PC-3 (cell line): ENCODE measurements around the gene FBXL19. TPM values are rescaled to one million over a fixed set of nuclear protein-coding genes. Genes with fewer than 3 reads are reported as not detected.
A peak's percentile ranks its signal among the peaks of the same experiment; 100 is the strongest.

Experiments
- ATAC-seq: fragments of 200-7000 bp; cut with Tn5 transposase; 2 replicates; pipeline ENCODE4 v1.9.1; 2020; ENCODE audit warnings: mild to moderate bottlenecking, moderate library complexity
- BruUV-seq: library from RNA; stranded (reverse); fragments of 400-500 nt; replicated peaks from 2 replicates; lab custom pipeline; 2021; lab: Mats Ljungman, UMichigan
- CTCF ChIA-PET: fragments of 300-600 bp; sonication (Branson Sonifier 250); formaldehyde crosslinking; loops from one replicate; lab custom pipeline; 2022; ENCODE audit warnings: antibody characterized with exemption; lab: Charles Lee
- POLR2A ChIA-PET: fragments of 300-600 bp; sonication (Branson Sonifier 250); formaldehyde crosslinking; loops from one replicate; lab custom pipeline; 2022; ENCODE audit warnings: antibody characterized with exemption; ENCODE audit not compliant: unreplicated experiment; lab: Charles Lee
- DNase-seq: peaks from one replicate; pipeline ENCODE4 v3.0.0-alpha.2; 2015
- H2AFZ ChIP-seq: fragments of 300-600 bp; sonication (generic); 2 replicates; pipeline ENCODE4 v1.6.0; 2016; ENCODE audit warnings: antibody characterized with exemption, low read length
- H3F3A ChIP-seq: fragments of 300-600 bp; sonication (generic); one replicate; pipeline ENCODE4 v1.6.0; 2017; ENCODE audit warnings: antibody characterized with exemption, low read length, control low read depth, mild to moderate bottlenecking; ENCODE audit not compliant: unreplicated experiment
- H3K27ac ChIP-seq: fragments of 300-600 bp; sonication (generic); 2 replicates; pipeline ENCODE4 v1.5.1; 2016; ENCODE audit warnings: mild to moderate bottlenecking, low read length
- H3K27me3 ChIP-seq: fragments of 300-600 bp; sonication (generic); 2 replicates; pipeline ENCODE4 v1.6.1; 2016; ENCODE audit warnings: low read length, mixed read lengths
- H3K36me3 ChIP-seq: fragments of 300-600 bp; sonication (generic); 2 replicates; pipeline ENCODE4 v1.6.1; 2016; ENCODE audit warnings: low read depth, mixed run types, low read length, mixed read lengths
- H3K4me1 ChIP-seq: fragments of 300-600 bp; sonication (generic); 2 replicates; pipeline ENCODE4 v1.5.1; 2016; ENCODE audit warnings: low read length; ENCODE audit not compliant: insufficient read depth
- H3K4me2 ChIP-seq: fragments of 300-600 bp; sonication (generic); 2 replicates; pipeline ENCODE4 v1.6.0; 2016; ENCODE audit warnings: low read length
- H3K4me3 ChIP-seq: fragments of 300-600 bp; sonication (generic); 2 replicates; pipeline ENCODE4 v1.5.1; 2016; ENCODE audit warnings: mild to moderate bottlenecking, low read length, mixed read lengths
- H3K79me2 ChIP-seq: fragments of 300-600 bp; sonication (generic); 2 replicates; pipeline ENCODE4 v1.6.1; 2017; ENCODE audit warnings: low read length, mixed read lengths
- H3K9ac ChIP-seq: fragments of 300-600 bp; sonication (generic); 2 replicates; pipeline ENCODE4 v1.6.0; 2016; ENCODE audit warnings: mild to moderate bottlenecking, low read length
- H3K9me2 ChIP-seq: fragments of 300-600 bp; sonication (generic); replicated peaks from 2 replicates; pipeline ENCODE4 v1.6.1; 2016; ENCODE audit warnings: mixed run types, low read length, mixed read lengths
- H3K9me3 ChIP-seq: fragments of 300-600 bp; sonication (generic); 2 replicates; pipeline ENCODE4 v1.6.1; 2016; ENCODE audit warnings: low read length, mixed read lengths
- H4K20me1 ChIP-seq: fragments of 300-600 bp; sonication (generic); 2 replicates; pipeline ENCODE4 v1.6.1; 2016; ENCODE audit warnings: low read length, mixed read lengths
- CTCF ChIP-seq: fragments of 300-600 bp; sonication (generic); conservative IDR thresholded peaks from 2 replicates; pipeline ENCODE4 v1.5.1; 2017; ENCODE audit warnings: antibody characterized with exemption, low read depth, mild to moderate bottlenecking, low read length
- EZH2 ChIP-seq: fragments of 300-600 bp; sonication (generic); IDR thresholded peaks from one replicate; pipeline ENCODE4 v1.6.1; 2017; ENCODE audit warnings: antibody characterized with exemption, mild to moderate bottlenecking, low read length; ENCODE audit not compliant: unreplicated experiment
- EZH2phosphoT487 ChIP-seq: fragments of 300-600 bp; sonication (generic); IDR thresholded peaks from 2 replicates; pipeline ENCODE4 v1.6.1; 2018; ENCODE audit warnings: mild to moderate bottlenecking, antibody characterized with exemption, low read length, borderline replicate concordance
- intact Hi-C: fragments of 100-400 bp; cut with micrococcal nuclease; formaldehyde crosslinking; loops from 2 replicates; pipeline ENCODE4 v1.9.0; 2023
- total RNA-seq: library from RNA; depleted of rRNA; stranded (reverse); fragments of >200 nt; gene quantifications from 2 replicates; pipeline ENCODE4 v1.2.3, GENCODE V29; 2014

FBXL19 gene
- total RNA-seq, 1 experiment from 2014 or later: 36.2 TPM

GRCh38 chr16:30896261-30896888 lies 27.0 kb upstream of the FBXL19 start, which contains the start of gene CTF1:
Gene CTF1 (plus strand): TSS chr16:30896614. CDS start chr16:30896644, 30 bp downstream.
- Histone ChIP-seq H3K27ac (peak within 1 kb of the TSS; percentile 86), H3K9me3 (no peaks in the 10 kb centered on the region), H3K36me3 (no peaks in the 10 kb centered on the region), H3K9me2 (no peaks in the 10 kb centered on the region), H3K79me2 (peaks cover 13% of the 10 kb centered on the region), H4K20me1 (no peaks in the 10 kb centered on the region), H3K4me2 (peak within 1 kb of the TSS; percentile 90), H3K27me3 (no peaks in the 10 kb centered on the region), H3F3A (peaks cover 8% of the 10 kb centered on the region), H3K4me1 (peaks cover 28% of the 10 kb centered on the region), H3K9ac (peak within 1 kb of the TSS; percentile 69), H3K4me3 (peak within 1 kb of the TSS; percentile 70), H2AFZ (peak within 1 kb of the TSS; percentile 90)
- ATAC-seq (peak; percentile 42), DNase-seq (peak; percentile 53)
- intact Hi-C loops: loop anchor here (1.0 kb wide), 1 partner anchor 26 kb away; no protein-coding TSS in a partner anchor
- BruUV-seq: TSS peak; percentile 63
- TF ChIP-seq CTCF (no peak), EZH2 (no peak), EZH2phosphoT487 (no peak)
- POLR2A ChIA-PET: no interaction called here
- CTCF ChIA-PET: no interaction called here

DNA sequence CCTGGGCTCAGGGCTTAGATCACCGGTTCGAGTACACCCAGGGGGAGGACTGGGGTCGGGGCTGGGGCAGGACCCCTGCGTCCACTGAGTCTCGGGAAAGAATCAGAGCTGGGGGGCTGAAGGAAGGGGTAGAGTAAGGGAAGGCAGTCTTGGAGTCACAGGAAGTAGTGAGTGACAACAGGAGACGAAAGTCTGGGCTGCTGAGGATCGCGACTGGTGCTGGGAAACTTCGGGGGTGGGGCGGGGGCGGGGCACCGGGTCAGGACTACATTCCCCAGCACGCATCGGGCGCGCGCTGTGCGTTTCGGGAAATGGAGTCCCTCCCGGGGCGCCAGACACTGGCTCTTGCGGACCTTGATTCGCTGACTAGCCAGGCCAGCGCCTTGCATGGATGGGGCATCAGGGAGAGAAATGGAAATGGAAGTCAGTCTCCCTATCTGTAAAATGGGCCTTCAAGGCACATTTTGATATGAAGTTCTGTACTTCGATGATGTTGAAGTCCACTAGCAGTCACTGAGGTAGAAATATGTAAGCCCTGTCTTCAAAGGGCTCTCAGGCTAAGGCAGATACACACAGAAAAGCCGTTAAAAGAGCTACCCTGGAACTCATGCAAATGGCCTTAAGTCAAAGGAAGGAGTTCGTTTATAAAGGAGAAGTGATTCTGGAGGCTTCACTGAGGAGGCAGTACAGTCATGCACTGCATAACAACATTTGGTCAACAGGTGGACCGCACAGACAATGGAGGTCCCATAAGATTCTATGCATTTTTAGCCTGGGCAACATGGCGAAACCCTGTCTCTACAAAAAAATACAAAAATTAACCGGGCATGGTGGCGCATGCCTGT lies 26.3 kb upstream of the FBXL19 start:
- no peaks in the 10 kb centered on the region for H4K20me1 ChIP-seq
- intact Hi-C loops: loop anchor here (1.0 kb wide), 1 partner anchor 25 kb away; no protein-coding TSS in a partner anchor
- TF ChIP-seq CTCF (no peak), EZH2phosphoT487 (no peak), EZH2 (no peak)
- H3K27me3 ChIP-seq: no peaks in the 10 kb centered on the region
- peak overlapping the region; percentile 86 for H3K27ac ChIP-seq
- peak overlapping the region; percentile 90 for H3K4me2 ChIP-seq
- ATAC-seq: peak; percentile 40
- no peaks in the 10 kb centered on the region for H3K9me3 ChIP-seq
- peak overlapping the region; percentile 70 for H3K4me3 ChIP-seq
- BruUV-seq: TSS peak; percentile 28
- peak; percentile 81 for DNase-seq
- H3K9ac ChIP-seq: peak overlapping the region; percentile 69
- H3K4me1 ChIP-seq: peaks cover 28% of the 10 kb centered on the region
- H2AFZ ChIP-seq: peak overlapping the region; percentile 90
- H3K79me2 ChIP-seq: peaks cover 13% of the 10 kb centered on the region
- CTCF ChIA-PET: no interaction called here
- H3K36me3 ChIP-seq: no peaks in the 10 kb centered on the region
- H3F3A ChIP-seq: peaks cover 8% of the 10 kb centered on the region
- POLR2A ChIA-PET: interaction anchor here (0.6 kb wide), 1 partner anchor 282 kb away, joined by 3 read pairs; no protein-coding TSS in a partner anchor
- no peaks in the 10 kb centered on the region for H3K9me2 ChIP-seq
